Muscle layer of duodenum (tissue), 2 donors: ENCODE results near the gene RIT2.

Source experiments
- H3K27ac ChIP-seq: one replicate; pipeline ENCODE4 v1.7.0; 2013; ENCODE audit warnings: mild to moderate bottlenecking, low read length
- H3K27me3 ChIP-seq: one replicate; pipeline ENCODE4 v1.7.0; 2013; ENCODE audit warnings: low read depth, mild to moderate bottlenecking, control low read depth, low read length
- H3K36me3 ChIP-seq, 2 donors: one replicate each; pipeline ENCODE4 v1.7.0; 2013; ENCODE audit warnings: low read length in 2 of 2, control low read depth in 1 of 2, mild to moderate bottlenecking in 1 of 2; ENCODE audit not compliant: insufficient read depth in 2 of 2, control insufficient read depth in 1 of 2
- H3K4me1 ChIP-seq, 2 donors: one replicate each; pipeline ENCODE4 v1.7.0; 2013; ENCODE audit warnings: low read length in 2 of 2, mild to moderate bottlenecking in 2 of 2, control low read depth in 1 of 2, moderate library complexity in 1 of 2; ENCODE audit not compliant: insufficient read depth in 2 of 2, control insufficient read depth in 1 of 2
- H3K4me3 ChIP-seq, 2 donors: one replicate each; pipeline ENCODE4 v1.7.0; 2013; ENCODE audit warnings: low read length in 2 of 2, low read depth in 1 of 2, mild to moderate bottlenecking in 1 of 2
- H3K9me3 ChIP-seq, 2 donors: one replicate each; pipeline ENCODE4 v1.7.0; 2013; ENCODE audit warnings: low read length in 2 of 2, control low read depth in 1 of 2, mild to moderate bottlenecking in 1 of 2; ENCODE audit not compliant: control insufficient read depth in 1 of 2
- donor health status: healthy.

RIT2 gene

GRCh38 chr18:43009674-43010073 is 105.8 kb downstream of the RIT2 start:
- Histone ChIP-seq H3K27me3 (no peaks in the 10 kb centered on the region), H3K27ac (no peak overlapping the region), H3K36me3 (no peaks in the 10 kb centered on the region), H3K4me3 (no peak overlapping the region), H3K9me3 (no peaks in the 10 kb centered on the region), H3K4me1 (no peaks in the 10 kb centered on the region)

GRCh38 chr18:43007365-43007764 is 108.1 kb downstream of the RIT2 start:
- Histone ChIP-seq H3K9me3 (no peaks in the 10 kb centered on the region), H3K27ac (no peak overlapping the region), H3K4me1 (no peaks in the 10 kb centered on the region), H3K27me3 (no peaks in the 10 kb centered on the region), H3K36me3 (no peaks in the 10 kb centered on the region), H3K4me3 (no peak overlapping the region)

- Histone ChIP-seq H3K36me3 (no peaks in the 10 kb centered on the region), H3K9me3 (no peaks in the 10 kb centered on the region), H3K4me1 (no peaks in the 10 kb centered on the region), H3K4me3 (no peak overlapping the region), H3K27ac (no peak overlapping the region), H3K27me3 (no peaks in the 10 kb centered on the region)
Measured at GRCh38 chr18:43004421-43004820, 111.1 kb downstream of the RIT2 start.

- Histone ChIP-seq H3K9me3 (no peaks in the 10 kb centered on the region), H3K4me3 (no peak overlapping the region), H3K4me1 (no peaks in the 10 kb centered on the region), H3K27me3 (no peaks in the 10 kb centered on the region), H3K27ac (no peak overlapping the region), H3K36me3 (no peaks in the 10 kb centered on the region)
Measured at GRCh38 chr18:43001821-43002220, 113.7 kb downstream of the RIT2 start.

GRCh38 chr18:42996824-42997223 is 118.7 kb downstream of the RIT2 start:
- Histone ChIP-seq H3K9me3 (no peaks in the 10 kb centered on the region), H3K36me3 (no peaks in the 10 kb centered on the region), H3K4me3 (no peak overlapping the region), H3K27ac (no peak overlapping the region), H3K27me3 (no peaks in the 10 kb centered on the region), H3K4me1 (no peaks in the 10 kb centered on the region)

- Histone ChIP-seq H3K27me3 (no peaks in the 10 kb centered on the region), H3K4me3 (no peak overlapping the region), H3K36me3 (no peaks in the 10 kb centered on the region), H3K4me1 (no peaks in the 10 kb centered on the region), H3K9me3 (no peaks in the 10 kb centered on the region), H3K27ac (no peak overlapping the region)
Measured at GRCh38 chr18:42980426-42980825, 135.1 kb downstream of the RIT2 start.

- Histone ChIP-seq H3K36me3 (no peaks in the 10 kb centered on the region), H3K9me3 (no peaks in the 10 kb centered on the region), H3K4me3 (no peak overlapping the region), H3K27me3 (no peaks in the 10 kb centered on the region), H3K4me1 (no peaks in the 10 kb centered on the region), H3K27ac (no peak overlapping the region)
Measured at GRCh38 chr18:42977982-42978637, 137.4 kb downstream of the RIT2 start.

GRCh38 chr18:42976869-42977590 is 138.5 kb downstream of the RIT2 start:
- H3K4me1 ChIP-seq, result no peaks in the 10 kb centered on the region
- no peaks in the 10 kb centered on the region for H3K36me3 ChIP-seq
- H3K27me3 ChIP-seq, result no peaks in the 10 kb centered on the region
- H3K9me3 ChIP-seq, result no peaks in the 10 kb centered on the region
- H3K27ac ChIP-seq, result no peak overlapping the region
- H3K4me3 ChIP-seq, result no peak overlapping the region

- H3K27ac ChIP-seq, result no peak overlapping the region
- H3K36me3 ChIP-seq, result no peaks in the 10 kb centered on the region
- H3K9me3 ChIP-seq, result no peaks in the 10 kb centered on the region
- no peaks in the 10 kb centered on the region for H3K27me3 ChIP-seq
- H3K4me3 ChIP-seq, result no peak overlapping the region
- H3K4me1 ChIP-seq, result no peaks in the 10 kb centered on the region
Measured at GRCh38 chr18:42969366-42969765, 146.1 kb downstream of the RIT2 start.

GRCh38 chr18:42961298-42961697 is 154.2 kb downstream of the RIT2 start:
- Histone ChIP-seq H3K4me1 (no peaks in the 10 kb centered on the region), H3K36me3 (no peaks in the 10 kb centered on the region), H3K27ac (no peak overlapping the region), H3K4me3 (no peak overlapping the region), H3K27me3 (no peaks in the 10 kb centered on the region), H3K9me3 (no peaks in the 10 kb centered on the region)

- Histone ChIP-seq H3K27ac (no peak overlapping the region), H3K36me3 (no peaks in the 10 kb centered on the region), H3K27me3 (no peaks in the 10 kb centered on the region), H3K9me3 (no peaks in the 10 kb centered on the region), H3K4me1 (no peaks in the 10 kb centered on the region), H3K4me3 (no peak overlapping the region)
Measured at GRCh38 chr18:42959528-42959927, 156.0 kb downstream of the RIT2 start.

GRCh38 chr18:42958353-42958752 is 157.1 kb downstream of the RIT2 start:
- Histone ChIP-seq H3K4me3 (no peak overlapping the region), H3K36me3 (no peaks in the 10 kb centered on the region), H3K4me1 (no peaks in the 10 kb centered on the region), H3K27ac (no peak overlapping the region), H3K9me3 (no peaks in the 10 kb centered on the region), H3K27me3 (no peaks in the 10 kb centered on the region)
